MM.1S (cell line): ENCODE data around the gene NINL.

Source experiments
- CTCF ChIP-seq: fragments of 300-600 bp; sonication (generic); IDR thresholded peaks from 2 replicates; pipeline ENCODE4 v1.5.1; 2016; ENCODE audit warnings: antibody characterized with exemption, low read length, mixed read lengths
- EZH2 ChIP-seq: fragments of 300-600 bp; sonication (generic); optimal IDR thresholded peaks from 2 replicates; pipeline ENCODE3; 2017; ENCODE audit warnings: low read depth, mild to moderate bottlenecking, antibody characterized with exemption, low read length, mixed read lengths

GRCh38 chr20:25490656-25491445 lies 94.5 kb downstream of the NINL start:
- no peak for TF ChIP-seq CTCF
- TF ChIP-seq EZH2: no peak
